Measurements from ENCODE around the gene ARID5B.

Gene ARID5B

DNA sequence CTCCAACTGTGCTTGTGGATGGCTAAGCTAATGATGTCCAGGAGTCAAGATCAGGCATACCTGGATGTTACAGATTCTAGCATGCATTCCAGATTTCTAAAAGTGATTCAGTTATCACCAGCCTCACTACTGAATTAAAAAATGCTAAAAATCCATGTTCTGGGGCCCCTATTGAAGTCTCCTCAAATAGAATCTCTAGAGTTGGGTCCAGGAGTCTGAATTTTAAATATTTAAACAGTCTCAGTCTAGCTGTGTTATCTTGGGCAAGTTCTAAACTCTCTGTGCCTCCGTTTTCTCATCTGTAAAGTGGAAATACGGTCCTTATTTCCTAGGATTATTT is 5.0 kb downstream of the ARID5B start:
- no peak for DNase-seq

DNA sequence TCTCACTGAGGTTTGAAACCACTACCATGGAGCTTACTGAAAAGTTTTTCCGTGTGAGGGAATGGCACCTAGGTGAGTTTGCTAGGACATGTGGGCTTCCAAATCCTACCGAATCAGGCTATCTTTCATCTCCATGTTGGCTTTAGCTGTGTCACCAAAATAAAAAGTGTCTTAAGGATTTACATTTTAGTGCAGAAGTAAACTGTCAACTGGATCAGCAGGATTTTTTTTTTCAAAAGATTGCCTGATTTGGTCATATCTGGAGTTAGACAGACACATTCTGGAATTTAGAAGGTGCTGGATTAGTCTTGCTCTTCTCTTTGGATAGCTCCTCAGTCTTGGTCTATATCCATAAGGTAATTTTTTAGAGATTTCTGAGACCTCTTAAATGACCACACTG is 5.5 kb downstream of the ARID5B start:
- no peak for DNase-seq

DNA sequence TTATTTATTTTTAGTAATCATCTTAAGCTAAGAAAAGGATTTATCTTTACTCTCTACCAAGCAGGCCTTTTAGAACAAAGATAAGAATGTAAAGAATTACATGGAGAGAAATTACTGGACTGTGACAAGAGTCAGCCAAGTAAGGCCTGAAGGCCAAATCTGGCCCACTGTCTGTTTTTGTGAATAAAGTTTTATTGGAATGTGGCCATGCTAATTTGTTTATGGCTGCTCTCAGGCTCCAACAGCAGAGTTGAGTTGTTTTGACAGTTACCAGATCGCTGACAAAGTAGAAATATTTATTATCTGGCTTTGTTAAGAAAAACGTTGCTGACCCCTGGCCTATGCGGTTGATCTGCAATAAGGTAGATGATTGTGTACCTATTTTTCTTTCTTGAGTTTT is 6.1 kb downstream of the ARID5B start:
- DNase-seq, result no peak

DNA sequence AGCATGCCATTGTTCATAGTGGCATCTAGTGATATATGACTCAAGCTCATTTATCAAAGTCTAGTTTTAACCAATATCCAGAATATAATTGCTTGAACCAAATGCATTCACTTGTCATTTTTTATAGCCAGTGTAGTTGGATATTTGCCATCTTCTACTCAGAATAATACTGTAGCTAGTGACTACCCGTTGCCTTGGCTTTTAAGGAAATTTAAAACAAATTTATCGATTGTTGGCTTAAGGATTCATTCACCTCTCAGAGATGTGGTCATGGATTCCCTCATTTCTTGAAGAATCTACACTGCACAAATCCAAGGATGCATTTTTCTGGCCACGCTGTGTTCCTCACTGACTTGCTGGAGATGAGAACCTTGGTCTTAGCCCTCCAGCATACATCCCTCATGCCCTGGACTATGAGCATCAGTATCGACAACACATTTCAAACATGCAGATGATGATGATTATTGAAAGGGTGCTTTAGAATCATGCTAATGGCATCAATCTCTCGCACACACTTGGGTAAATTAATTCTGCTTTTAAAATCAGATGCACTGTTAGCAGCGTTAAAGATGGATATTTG is 8.8 kb downstream of the ARID5B start:
- DNase-seq, result no peak

DNA sequence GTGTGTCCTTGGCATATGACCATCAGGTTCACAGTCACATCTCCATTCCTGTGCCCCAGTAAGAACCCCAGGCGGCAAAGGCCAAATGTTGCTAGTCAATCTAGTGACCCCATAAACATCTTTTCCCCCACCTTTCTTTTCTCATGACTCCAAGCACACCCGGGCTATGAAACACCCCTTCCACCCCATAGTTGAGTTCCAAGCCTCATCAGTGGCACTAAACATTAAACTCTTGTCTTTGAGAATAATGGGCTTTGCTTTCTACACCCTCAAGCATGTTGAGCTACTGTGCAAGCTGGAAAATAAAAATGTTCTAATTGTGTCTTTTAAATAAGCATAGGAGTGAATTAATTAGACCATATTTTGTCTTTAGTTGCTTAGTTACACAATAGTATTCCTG is 9.4 kb downstream of the ARID5B start:
- DNase-seq, result no peak

DNA sequence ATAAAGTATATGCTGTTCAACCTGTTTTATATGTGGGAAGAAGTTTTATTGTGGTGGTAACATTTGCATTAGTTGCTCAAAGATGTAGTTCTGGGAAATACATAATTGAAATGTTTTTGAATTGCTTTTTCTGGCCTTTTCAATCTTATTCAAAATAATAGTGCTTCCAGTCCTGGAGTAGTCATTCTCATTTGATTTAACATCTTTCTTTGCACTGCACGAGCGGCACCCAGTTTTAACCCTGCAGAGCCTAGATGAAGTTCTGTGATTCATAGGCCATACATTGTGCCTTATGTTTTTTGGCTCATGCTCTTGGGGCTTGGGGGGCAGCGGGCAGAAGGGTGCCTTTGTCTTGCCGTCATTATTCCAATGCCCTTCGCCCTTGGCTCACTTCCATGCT is 9.9 kb downstream of the ARID5B start:
- no peak for DNase-seq

DNA sequence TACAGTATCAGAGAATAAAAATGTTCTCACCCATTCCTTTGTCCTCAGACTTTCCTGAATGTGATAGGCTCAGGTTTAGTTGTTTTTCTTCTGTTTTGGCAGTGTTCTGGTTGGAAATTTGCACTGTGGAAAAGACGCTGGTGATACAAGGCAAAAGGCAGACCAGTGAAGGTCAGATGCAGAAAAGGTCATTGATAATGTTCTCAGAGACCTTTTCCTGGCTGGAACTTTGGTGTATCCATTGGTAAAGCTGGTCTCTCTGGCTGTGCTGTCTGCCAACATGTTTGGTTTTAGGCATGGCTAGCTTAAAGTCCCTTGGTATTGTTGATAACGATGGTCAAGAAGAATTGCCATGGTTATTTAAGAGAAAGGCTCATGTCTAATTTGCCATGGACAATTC is 11.5 kb downstream of the ARID5B start:
- no peak for DNase-seq

DNA sequence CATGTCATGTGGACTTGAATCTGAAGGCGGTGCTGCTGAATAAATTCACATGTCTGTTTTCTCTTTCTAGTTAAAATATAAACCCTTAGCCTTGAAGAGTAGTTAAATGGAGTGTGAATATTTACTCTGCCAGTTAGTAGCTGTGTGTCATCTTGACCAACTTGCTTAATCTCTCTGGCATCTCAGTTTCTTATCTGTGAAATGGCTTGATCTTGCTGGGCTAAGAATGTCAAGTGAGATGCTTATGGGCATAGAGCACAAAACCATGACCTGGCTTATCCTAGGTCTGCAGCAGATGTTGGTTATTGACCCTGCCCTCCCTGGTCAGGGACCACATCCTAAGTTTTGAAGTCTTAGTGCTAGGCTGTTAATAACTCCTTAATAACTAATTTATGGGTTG is 16.6 kb downstream of the ARID5B start:
- no peak for DNase-seq

DNA sequence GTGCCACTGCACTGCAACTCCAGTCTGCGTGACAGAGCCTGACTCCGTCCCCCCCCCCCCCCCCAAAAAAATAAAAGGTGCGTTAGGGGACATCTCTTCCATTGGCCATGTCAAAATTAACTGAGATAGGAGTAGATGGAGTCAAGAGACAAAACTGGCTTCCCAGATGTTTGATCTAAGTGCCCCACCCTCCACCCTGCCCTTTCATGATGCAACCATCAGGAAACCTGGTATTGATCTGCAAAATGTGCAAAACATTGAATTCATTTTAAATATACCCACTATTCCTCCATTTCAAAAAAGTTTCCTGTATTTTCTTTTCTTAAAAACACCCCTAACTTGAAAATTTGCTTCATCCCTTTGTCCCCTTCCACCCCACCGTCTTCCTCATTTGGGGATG is 17.5 kb downstream of the ARID5B start:
- no peak for DNase-seq

DNA sequence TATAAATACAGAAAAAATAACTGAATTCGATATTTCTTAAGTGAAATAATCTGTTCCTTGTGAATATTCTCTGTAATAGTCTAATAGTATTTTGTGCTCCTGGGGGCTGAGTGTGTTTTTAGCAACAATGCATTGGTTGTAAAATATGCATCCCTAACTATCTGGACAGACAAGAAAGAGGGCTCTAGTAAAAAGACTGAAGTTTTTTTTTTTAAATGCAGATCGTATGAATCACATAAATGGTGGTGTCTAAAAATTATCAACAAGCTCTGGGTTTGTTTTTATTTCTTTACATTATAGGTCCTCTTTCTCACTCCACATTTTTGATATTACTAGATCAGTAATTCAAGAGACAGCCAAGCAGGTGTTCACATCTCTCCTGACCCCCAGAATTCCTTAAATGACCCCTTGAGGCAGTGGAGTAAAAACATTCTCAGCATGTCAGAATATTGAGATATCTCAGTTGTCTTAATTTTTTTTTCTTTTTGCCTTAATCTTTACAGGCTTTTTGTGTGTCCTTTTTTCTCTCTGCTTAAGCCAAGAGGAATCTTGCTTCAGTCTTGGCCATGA is 18.2 kb downstream of the ARID5B start:
- no peak for DNase-seq

DNA sequence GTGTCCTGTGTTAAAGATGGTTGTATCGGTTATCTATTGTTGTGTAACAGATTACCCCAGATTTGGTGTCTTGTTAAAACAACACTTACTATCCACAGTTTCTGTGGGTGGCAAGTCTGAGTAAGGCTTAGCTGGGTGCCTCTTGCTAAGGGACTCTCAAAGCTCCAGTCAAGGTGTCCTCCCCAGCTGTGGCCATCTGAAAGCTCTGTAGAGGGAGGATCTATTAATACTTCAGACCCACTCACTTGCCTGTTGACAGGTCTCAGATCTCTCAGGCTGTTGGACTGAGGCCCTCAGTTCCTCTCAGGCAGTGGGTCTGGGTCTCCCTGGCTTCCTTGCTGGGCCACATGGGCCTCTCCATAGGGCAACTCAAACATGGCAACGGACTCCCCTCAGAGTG is 19.6 kb downstream of the ARID5B start:
- DNase-seq, result no peak

DNA sequence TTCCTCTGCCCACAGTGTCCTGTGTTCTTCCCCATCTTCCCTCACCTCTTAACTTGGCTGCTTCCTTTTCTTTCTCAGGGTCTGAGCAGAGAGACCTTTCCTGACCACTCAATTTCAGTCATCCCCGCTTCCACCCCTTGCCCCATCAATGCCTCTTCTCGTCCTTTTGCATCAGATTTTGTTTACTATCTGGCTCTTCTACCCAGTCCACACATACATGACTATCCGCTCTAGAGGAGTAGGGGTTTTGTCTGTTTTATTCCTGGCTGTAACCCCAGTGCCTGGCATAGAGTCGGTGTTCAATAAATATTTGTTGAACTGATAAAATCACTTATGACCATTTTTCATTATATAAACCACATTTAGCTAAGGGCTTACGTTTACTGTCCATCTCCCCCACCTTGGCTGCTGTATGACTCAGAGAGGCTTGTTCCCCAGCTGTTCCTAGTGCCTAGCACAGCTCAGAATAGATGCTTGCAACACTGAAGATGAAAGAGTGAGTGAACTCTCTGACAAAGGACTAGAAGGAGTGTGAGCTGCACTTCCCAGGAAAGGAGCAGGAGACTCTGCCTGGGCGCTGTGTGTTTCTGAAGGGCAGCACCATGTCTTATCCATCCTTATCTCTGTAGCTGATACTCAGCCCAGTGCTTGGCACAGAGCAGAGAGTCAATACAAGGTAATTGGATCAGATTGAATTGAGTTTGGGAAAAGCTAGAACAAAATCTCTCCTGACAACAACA is 21.9 kb downstream of the ARID5B start:
- no peak for DNase-seq

DNA sequence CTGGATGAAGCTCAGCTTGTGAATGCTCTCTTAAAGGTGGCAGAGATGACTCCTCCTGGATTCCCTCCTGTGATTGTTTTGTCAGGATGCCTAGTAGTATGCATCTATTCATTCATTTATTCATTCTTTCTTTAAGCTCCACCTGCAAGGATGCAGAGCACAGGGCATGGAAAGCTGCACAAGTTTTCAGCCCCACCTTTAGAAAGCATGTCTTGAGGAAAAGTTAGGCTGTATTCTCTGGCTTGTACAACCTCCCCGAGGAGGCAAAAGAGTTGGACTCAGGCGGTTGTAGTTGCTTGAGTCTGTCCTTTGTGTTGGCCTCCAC is 22.4 kb downstream of the ARID5B start:
- DNase-seq, result no peak

DNA sequence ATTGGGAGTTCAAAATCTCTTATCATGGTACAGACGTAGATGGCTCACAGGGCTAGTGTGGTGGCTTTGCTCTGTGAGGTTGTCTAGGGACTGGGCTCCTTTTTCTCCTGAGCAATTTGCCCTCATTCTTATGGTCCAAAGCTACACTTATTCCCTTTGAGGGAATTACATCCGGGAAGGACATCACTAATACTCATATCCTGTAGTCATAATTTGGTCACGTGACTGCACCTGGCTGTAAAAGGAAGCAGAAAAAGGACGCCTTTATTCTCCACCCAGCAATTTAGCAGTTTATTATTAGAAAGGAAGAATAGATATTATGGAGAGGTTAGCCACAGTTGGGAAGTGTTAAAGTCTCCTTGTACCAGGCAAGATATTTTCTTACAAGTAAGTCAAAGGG is 28.1 kb downstream of the ARID5B start:
- no peak for DNase-seq

DNA sequence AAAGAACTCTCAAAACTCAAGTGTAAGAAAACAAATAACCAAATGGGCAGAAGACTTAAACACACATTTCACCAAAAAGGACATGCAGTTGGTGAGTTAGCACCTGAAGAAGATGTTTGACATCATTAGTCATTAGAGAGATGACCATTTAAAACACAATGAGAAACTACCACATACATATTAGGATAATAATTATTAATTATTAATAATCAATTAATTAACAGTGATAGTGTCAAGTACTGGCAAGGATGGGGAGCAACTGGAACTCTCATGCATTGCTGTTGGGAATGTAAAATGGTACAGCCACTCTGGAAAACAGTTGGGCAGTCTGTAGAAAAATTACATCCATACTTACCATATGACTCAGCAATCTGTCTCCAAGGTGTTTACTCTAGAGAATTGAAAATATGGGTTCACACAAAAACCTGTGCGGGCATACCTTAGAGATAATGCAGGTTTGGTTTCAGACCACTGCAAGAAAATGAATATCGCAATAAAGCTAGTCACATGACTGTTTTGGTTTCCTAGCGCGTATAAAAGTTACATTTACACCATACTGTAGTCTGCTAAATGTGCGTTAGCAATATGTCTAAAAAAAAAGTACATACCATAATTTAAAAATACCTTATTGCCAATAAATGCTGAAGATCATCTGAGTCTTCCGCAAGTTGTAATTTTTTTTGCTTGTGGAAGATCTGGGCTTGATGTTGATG is 30.3 kb downstream of the ARID5B start:
- DNase-seq, result no peak

DNA sequence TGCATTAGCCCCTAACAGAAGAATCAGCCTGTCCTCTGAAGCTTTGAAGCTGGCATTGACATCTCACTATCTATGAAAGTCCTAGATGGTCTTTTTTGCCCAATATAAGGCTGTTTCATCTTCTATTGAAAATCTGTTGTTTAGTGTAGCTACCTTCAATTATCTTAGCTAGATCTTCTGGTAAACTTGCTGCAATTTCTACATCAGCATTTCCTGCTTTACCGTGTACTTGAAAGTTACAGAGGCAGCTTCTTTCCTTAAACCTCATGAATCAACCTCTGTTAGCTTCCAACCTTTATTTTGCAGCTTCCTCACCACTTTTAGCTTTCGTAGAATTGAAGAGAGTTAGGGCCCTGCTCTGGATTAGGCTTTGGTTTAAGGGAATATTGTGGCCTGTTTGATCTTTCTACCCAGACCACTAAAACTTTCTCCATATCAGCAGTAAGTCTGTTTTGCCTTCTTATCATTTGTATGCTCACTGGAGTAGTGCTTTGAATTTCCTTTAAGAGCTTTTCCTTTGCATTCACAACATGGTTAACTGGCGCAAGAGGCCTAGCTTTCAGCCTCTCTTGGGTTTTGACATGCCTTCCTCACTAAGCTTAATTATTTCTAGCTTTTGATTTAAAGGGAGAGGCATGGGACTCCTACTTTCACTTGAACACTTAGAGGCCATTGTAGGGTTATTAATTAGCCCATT is 32.5 kb downstream of the ARID5B start:
- DNase-seq, result no peak

DNA sequence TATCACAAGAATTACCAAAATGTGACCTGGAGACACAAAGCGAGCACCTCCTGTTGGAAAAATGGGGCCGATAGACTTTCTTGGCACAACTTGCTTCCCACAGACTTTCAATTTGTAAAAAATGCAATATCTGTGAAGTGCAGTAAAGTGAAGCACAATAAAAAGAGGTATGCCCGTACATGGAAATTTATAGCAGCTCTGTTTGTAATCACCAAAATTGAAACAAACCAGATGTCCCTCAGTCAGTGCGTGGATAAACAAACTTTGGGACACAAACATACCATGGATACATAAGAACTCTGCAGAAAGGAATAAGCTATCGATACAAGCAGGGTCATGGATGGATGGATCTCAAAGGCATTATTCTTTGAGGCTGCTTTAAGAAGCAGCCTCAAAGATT is 33.6 kb downstream of the ARID5B start:
- DNase-seq, result no peak

DNA sequence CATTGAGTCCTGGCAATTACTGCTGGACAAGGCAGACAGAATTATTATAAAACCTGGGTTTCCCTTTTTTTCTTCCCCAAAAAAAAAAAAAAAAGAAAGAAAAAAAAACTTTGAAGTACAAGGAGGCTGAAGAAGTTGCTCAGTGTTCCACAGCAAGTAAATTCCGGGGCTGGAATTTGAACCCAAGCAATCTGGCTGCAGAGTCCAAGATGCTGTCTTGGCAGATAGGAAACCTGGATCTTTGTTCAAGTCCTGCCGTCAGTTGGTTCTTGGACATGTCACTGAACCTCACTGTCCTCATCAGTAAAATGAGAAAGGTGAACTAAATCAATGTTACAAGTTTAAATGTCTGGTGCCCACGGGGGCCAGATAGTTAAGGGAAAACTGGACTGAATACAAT is 35.3 kb downstream of the ARID5B start:
- no peak for DNase-seq

DNA sequence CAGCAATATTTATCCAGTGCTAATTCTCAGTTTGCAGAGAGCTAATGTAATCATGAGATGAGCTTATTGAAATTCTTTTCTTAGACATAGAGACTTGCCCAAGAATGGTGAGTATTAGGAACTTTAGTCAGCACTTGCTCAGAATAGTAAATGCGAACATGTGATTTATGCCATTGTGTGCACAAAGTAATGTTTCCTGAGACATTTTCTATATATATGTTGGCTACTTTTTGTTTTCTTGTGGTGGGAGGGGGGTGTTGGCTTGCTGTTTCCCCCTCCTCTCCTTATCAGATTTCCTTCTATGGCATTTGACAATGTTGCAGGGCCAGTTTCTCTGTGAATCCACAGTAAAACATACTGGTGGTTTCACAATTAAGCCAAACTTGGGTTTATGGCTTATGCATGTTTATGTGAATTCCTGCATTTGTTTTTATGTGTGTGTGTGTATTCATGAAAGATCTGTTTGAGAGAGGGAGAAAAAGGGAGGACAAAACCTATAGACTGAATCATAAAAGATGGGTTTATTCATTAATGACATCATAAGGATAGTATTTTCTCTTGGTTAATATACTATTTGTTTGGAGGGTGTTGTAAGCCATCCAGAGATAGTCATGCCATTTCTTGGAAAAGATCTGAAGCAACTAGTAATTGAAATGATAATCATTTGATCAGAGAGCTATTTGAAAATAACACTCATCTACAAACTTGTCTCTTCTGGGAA is 36.3 kb downstream of the ARID5B start:
- DNase-seq, result no peak

DNA sequence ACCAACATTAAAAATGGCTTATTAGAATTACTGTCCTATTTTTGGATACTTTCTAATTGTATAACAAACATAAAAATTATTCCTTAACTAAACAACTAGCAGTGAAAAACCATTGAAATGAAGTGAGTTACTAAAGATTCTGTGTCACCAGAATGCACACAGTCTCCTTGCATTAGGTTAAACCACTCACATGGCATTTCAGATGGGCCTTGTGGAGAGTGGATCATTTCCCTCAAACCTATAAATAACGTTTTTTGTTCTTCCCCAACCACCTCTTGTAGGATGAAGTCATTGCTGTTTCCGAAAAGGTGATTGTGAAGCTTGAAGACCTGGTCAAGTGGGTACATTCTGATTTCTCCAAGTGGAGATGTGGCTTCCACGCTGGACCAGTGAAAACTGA is 38.4 kb downstream of the ARID5B start:
- no peak for DNase-seq

DNA sequence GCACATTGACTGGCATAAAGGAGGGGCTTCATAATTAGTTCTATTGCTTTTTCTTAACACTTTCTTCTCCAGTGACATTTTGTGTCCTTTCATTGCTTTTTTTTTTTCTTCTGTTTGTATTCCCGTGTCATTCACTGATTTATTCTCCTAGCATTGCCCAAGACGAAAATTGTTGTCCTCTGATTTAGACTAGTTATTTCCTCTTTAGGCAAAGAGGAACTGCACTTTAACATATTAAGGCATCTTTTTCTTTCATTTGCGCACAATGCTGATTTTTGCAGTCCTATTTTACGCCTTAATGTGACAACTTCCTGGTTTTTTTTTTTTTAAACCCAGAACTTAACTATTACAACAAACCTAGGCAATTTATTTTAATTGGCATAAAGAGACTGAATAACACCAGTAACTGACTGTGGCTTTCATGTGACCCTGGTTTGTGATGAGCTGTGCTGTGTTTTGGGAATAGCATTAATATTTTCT is 39.7 kb downstream of the ARID5B start:
- DNase-seq, result no peak

DNA sequence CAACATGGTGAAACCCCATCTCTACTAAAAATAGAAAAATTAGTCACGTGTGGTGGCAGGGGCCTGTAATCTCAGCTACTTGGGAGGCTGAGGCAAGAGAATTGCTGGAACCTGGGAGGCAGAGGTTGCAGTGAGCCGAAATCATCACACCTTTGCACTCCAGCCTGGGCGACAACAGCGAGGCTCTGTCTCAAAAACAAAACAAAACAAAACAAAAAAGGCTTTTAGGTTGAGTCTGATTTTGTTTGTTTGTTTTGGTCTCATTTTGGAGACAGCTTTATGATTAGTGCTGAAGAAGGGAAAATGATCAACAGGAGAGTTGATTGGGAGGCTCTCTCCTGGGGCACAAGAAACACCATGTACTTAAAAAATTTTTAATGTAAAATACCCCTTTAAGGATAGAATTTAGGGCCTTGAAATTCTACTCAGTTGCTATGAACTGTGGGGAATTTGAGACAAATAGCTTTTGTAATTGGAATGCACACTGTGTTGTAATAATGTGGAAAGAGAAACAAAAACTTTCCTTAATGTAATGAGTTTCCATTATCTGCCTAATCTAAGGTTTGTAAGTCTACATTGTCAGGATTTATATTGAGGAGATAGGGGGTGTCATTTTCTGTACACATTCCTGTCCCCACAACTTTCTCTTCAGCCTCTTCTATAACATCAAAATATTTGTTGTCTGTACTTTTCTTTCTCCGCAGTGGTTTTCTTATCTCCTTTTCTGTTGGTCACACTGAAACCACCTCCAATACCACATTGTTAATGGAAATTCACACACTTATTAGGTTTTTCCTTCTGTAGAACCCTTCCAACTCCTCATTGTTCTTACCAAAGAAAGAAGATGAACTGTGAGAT is 41.3 kb downstream of the ARID5B start:
- DNase-seq, result no peak
